Measurements from ENCODE around the gene APP.
A peak's percentile ranks its signal among the peaks of the same experiment; 100 is the strongest.
"Not testable (repeated sequence)": the region's sequence is repeated elsewhere in the genome, so short reads cannot be mapped to it uniquely, and the experiment has no call there.

The APP gene

DNA sequence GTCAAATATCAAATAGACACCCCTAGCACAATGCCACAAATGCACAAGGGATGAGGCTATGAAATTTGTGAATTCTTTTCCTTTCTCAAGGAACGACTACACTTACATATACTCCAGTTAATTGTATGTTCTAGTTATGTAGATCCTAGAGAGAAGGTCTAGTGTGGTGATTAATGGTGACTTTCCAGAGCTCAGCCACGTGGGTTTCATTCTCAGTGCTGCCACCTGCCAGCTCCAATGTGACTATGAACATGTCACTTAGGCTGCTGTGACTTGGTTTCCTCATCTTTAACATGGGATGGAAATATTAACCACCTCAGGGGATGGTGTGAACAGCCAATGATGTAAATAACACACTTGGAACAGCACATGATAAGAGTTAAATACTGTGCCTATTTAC, 138.3 kb downstream of the APP start:
- H3K4me1 Mint-ChIP-seq = peaks cover 26% of the 10 kb centered on the region
- no peak for DNase-seq
- H3K36me3 Mint-ChIP-seq (ENCODE audit: low read depth) = peaks cover 82% of the 10 kb centered on the region
- no peaks in the 10 kb centered on the region for H3K9me3 Mint-ChIP-seq
- TF ChIP-seq, protein P1, sequence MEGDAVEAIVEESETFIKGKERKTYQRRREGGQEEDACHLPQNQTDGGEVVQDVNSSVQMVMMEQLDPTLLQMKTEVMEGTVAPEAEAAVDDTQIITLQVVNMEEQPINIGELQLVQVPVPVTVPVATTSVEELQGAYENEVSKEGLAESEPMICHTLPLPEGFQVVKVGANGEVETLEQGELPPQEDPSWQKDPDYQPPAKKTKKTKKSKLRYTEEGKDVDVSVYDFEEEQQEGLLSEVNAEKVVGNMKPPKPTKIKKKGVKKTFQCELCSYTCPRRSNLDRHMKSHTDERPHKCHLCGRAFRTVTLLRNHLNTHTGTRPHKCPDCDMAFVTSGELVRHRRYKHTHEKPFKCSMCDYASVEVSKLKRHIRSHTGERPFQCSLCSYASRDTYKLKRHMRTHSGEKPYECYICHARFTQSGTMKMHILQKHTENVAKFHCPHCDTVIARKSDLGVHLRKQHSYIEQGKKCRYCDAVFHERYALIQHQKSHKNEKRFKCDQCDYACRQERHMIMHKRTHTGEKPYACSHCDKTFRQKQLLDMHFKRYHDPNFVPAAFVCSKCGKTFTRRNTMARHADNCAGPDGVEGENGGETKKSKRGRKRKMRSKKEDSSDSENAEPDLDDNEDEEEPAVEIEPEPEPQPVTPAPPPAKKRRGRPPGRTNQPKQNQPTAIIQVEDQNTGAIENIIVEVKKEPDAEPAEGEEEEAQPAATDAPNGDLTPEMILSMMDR (IDR thresholded peaks at IDR 0.05) = no peak
- no peak overlapping the region for H3K4me3 Mint-ChIP-seq
- no peaks in the 10 kb centered on the region for H3K27me3 Mint-ChIP-seq (ENCODE audit: low read depth, poor library complexity)
- no peak overlapping the region for H3K27ac Mint-ChIP-seq

DNA sequence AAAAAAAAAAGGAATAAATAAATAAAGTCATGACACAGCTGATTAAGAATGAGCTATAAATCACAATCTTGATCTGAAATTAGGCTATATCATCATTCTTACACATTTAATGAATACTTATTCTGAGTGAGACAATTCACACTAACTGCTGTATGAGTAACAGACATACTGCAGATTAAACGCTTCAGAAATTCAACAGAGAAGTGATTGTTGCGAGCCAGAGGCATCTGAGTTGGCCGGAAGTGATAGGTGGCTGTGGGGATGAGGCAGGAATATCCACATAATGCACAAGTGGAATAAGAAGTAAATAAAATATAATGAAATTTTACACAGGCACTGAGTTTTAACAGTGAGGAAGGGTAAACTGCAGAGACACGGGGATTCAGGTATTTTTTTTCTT, 142.4 kb downstream of the APP start:
- H3K4me3 Mint-ChIP-seq = no peak overlapping the region
- DNase-seq = no peak
- no peaks in the 10 kb centered on the region for H3K27me3 Mint-ChIP-seq (ENCODE audit: low read depth, poor library complexity)
- no peaks in the 10 kb centered on the region for H3K9me3 Mint-ChIP-seq
- H3K27ac Mint-ChIP-seq = no peak overlapping the region
- peaks cover 51% of the 10 kb centered on the region for H3K36me3 Mint-ChIP-seq (ENCODE audit: low read depth)
- H3K4me1 Mint-ChIP-seq = peaks cover 20% of the 10 kb centered on the region
- TF ChIP-seq, protein P1 (IDR thresholded peaks at IDR 0.05) = no peak

DNA sequence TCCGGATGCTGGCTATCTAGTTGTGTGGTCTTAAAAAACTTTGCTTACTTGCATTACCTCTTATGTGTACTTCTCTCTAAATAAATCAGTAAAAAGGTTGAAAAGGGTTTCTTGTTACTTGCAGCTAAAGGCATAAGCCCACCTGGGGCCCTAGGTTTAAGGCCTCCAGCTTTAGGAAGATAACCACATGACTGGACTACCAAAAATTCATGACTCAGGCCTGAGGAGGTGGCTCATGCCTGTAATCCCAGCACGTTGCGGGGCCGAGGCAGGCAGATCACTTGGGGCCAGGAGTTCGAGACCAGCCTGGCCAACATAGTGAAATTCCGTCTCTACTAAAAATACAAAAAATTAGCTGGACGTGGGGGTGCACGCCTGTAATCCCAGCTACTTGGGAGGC, 142.9 kb downstream of the APP start:
- Mint-ChIP-seq H3K27ac (no peak overlapping the region), H3K4me3 (no peak overlapping the region), H3K4me1 (peaks cover 20% of the 10 kb centered on the region), H3K36me3 (ENCODE audit: low read depth) (peaks cover 46% of the 10 kb centered on the region), H3K27me3 (ENCODE audit: low read depth, poor library complexity) (no peaks in the 10 kb centered on the region), H3K9me3 (no peaks in the 10 kb centered on the region)
- DNase-seq = no peak
- TF ChIP-seq, protein P1 (IDR thresholded peaks at IDR 0.05) = no peak

DNA sequence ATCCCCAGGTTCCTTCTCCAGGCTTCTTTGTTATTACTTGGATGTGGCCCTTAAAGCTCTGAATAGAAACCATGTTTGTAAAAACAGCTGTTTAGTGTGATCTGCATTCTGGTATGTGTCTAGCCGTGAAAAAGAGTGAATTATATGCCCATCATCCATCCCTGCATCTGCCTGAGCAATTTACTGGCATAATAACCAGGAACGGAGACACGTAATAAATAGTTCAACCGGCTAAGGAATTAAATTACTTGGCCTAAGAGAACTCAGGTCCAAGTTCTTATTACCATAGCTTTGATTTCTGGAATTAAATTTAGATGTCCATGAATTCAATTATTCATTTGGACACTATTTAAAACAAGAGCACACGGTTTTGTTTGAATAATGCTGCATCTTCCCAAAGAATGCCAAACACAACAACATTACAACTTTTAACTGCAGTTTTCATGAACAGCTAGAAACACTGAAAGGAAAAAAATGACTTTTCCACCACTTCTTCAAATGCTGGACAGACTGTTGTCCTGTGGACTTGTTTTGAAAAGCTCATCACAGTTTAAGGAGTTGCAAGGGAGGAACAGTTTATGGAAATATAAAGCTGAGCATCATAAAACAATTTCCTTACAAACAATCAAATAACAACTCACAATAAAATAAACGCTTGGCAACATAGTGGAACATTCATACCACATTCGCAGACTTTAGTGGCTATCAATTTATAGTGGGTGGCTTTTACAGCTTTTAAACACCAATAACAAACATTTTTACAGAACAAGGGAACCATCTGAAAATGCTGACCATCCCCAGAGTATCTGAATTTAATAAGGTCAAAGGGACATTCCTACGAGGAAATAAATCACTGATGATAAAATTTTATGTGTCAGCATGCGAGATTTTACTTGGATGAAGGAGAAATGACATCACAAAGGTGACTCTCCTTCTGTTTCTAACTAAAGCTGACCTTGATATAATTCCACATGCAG, 144.7 kb downstream of the APP start:
- TF ChIP-seq, protein P1 (IDR thresholded peaks at IDR 0.05) = no peak
- Mint-ChIP-seq H3K36me3 (ENCODE audit: low read depth) (peaks cover 45% of the 10 kb centered on the region), H3K9me3 (no peaks in the 10 kb centered on the region), H3K27ac (peak overlapping the region; percentile 62), H3K27me3 (ENCODE audit: low read depth, poor library complexity) (no peaks in the 10 kb centered on the region), H3K4me3 (no peak overlapping the region), H3K4me1 (peaks cover 20% of the 10 kb centered on the region)
- DNase-seq = no peak

DNA sequence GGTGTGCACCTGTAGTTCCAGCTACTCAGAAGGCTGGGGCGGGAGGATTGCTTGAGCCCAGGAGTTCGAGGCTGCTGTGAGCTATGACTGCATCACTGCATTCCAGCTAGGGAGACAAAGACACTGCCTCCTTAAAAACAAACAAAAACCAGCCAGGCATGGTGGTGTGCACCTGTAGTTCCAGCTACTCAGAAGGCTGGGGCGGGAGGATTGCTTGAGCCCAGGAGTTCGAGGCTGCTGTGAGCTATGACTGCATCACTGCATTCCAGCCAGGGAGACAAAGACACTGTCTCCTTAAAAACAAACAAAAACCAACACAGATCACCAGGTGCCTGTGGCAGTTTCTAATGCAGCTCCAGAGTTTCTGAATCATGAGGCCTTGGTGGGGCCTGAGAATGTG, 147.2 kb downstream of the APP start:
- not testable (repeated sequence) for DNase-seq, H3K27ac Mint-ChIP-seq

DNA sequence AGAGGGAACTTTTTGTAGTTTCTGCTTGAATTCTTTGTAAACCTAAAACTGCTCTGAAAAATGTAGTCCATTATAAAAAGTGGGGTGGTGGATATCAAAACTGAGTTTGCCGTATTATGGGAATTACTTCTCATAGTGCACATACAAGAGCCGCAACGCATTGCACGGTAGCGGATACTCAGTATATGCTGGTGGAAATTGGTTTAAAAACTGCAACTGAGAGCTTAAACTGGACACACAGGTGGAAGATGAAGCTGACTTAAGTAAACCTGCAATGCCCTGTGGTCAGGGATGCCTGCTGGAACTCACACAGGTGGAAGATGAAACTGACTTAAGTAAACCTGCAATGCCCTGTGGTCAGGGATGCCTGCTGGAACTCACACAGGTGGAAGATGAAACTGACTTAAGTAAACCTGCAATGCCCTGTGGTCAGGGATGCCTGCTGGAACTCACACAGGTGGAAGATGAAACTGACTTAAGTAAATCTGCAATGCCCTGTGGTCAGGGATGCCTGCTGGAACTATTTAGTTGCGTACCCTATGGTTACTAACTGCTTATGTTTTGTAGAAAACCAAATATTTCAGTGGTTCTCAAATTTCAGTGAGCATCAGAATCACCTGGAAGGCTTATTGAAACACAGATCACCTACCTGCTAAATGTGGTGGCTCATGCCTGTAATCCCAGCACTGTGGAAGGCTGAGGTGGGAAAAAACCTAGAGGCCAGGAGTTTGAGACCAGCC, 147.8 kb downstream of the APP start:
- Mint-ChIP-seq H3K36me3 (ENCODE audit: low read depth) (peaks cover 32% of the 10 kb centered on the region), H3K4me1 (peaks cover 15% of the 10 kb centered on the region)
- not testable (repeated sequence) for H3K9me3 Mint-ChIP-seq; H3K27me3 Mint-ChIP-seq (ENCODE audit: low read depth, poor library complexity); H3K4me3 Mint-ChIP-seq; H3K27ac Mint-ChIP-seq; DNase-seq

More for the DNA sequence above, 147.2 kb downstream of the APP start:
- H3K4me1 Mint-ChIP-seq = peaks cover 15% of the 10 kb centered on the region
- H3K9me3 Mint-ChIP-seq; H3K4me3 Mint-ChIP-seq; H3K27me3 Mint-ChIP-seq (ENCODE audit: low read depth, poor library complexity): not testable (repeated sequence)
- H3K36me3 Mint-ChIP-seq (ENCODE audit: low read depth) = peaks cover 35% of the 10 kb centered on the region

All from nephron progenitor cell (in vitro differentiated cells).